HG02571 (cell line): Measurements from ENCODE around the gene PSIP1.
A peak's percentile ranks its signal among the peaks of the same experiment; 100 is the strongest.
"Not testable (repeated sequence)": the region's sequence is repeated elsewhere in the genome, so short reads cannot be mapped to it uniquely, and the experiment has no call there.

Source experiments
- ATAC-seq: cut with Tn5 transposase; IDR thresholded peaks from one replicate; pipeline ENCODE4 v1.9.1; 2021; ENCODE audit warnings: mild to moderate bottlenecking, moderate library complexity; ENCODE audit not compliant: unreplicated experiment

The PSIP1 gene

DNA sequence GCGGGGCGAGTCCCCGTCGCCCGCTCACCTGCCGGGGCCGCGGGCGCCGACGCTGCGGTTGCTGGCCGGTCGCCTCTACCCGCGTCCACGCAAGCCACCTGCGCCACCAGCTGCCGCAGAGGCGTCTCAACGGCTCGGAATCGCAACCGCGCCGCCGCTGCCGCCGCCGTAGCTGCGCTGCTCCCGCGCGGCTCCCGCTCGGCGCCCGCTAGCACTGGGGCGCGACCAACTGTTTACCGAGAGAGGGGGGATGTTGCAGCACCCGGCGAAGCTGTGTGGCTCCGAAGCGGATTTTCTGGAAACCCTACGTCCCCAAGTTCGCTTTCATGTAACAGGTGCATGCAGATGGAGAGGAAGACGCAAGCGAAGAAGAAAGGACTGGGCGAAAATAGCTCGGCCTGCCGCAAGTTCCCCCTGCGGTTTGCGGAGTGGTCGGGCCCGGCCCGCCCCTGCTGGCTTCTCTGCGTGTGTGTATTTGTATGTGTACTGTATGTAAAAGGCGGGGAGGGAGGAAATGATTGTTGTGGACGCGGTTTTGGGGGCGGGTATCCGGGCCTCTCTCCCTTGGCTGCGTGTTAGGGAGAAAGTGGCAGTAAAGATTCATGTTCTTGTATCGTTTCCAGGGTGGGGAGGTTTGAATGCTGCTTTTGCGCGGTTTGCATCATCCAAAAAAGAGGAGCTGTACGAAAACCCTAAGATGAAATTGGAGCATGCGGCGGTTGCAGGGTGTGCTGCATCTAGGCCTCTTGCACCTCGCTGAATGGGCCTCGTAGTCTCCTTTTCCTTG is at the start of gene PSIP1:
Gene PSIP1 (minus strand): TSS at position 182 of the 787 bp plus-strand sequence. CDS start 782 bp downstream, outside the sequence.
- ATAC-seq, result peak; percentile 76

DNA sequence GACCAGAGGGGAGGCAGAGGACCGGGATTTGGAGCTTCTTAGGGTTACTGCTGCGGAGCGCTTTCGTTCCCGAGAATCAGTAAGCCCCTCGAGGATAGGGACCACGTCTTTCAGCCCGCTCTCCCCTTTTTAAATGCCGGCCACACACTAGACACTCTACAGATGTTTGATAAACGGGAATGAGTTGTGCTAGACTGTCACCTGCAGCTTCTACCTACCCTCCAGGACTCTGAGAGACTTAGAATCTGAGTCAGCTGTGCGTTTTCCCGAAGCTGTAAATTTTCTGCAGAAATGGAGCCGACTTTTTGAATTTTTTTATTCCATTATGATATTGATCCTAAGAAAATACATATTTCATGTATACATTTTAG is 42.7 kb upstream of the PSIP1 start:
- peak; percentile 13 for ATAC-seq

DNA sequence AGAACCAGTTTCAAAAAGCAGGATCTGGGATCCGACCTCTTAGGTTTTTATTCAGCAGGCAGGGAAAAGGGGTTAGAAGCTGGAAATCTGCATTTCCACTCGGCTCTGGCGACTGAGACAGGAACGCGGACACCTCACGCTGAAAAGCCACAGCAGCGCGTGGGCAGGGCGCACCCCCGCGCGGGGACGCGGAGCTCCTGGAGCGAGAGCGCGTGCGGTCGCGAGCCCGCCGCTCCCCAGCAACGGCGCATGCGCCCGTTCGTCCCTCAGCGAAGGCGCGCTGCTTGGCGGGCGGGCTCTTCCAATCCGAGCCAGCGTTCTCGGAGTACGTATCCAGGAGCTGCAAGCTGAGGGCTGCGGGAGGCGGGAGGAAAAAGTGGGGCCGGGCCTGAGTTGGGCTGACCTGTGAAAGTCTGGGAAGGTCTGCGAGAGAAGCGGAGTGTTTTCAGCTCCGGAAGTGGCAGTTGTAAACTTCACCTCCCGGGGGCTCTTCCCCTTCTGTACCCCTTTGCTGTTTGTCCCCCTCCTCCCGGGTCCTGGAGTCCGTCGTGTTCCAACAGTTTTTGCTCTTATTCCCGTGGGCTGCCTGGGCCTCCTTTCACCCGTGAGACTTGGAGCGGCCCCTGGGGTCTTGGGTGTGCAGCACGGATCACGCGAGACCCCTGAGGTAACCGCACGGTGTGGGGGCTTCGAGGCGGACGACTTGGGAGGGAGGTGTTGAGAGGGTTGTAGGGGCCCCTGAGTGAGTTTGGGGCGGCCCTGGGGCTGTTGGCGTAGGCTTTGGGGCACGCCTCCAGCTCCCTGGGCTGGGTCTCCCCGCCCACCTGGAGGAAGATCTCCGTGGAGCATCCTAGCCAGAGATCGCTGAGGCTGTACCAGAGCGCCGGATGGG is 42.1 kb upstream of the PSIP1 start, which contains the start of gene CCDC171:
Gene CCDC171 (plus strand): TSS at position 408 of the 892 bp plus-strand sequence. CDS start 11,046 bp downstream, outside the sequence.
- ATAC-seq, result peak; percentile 82

DNA sequence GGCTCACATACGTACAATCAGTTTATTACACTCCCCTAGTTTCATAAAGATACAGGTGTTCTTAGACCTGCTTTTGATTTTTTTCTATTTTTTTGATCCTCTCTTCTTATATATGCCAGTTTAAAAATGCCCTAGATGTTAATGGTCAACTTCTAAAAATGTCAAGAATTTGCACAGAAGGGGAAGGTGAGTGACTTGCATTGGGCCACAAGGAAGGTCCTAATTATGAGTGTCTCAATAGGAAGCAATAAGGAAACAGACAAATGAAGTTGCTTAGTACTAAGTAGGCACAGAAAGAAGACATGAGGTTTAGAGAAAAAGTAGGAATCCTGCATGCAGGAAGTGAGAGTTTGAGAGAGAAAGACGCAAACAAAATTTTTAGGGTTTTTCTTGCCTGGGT is 38.8 kb upstream of the PSIP1 start:
- no peak for ATAC-seq

DNA sequence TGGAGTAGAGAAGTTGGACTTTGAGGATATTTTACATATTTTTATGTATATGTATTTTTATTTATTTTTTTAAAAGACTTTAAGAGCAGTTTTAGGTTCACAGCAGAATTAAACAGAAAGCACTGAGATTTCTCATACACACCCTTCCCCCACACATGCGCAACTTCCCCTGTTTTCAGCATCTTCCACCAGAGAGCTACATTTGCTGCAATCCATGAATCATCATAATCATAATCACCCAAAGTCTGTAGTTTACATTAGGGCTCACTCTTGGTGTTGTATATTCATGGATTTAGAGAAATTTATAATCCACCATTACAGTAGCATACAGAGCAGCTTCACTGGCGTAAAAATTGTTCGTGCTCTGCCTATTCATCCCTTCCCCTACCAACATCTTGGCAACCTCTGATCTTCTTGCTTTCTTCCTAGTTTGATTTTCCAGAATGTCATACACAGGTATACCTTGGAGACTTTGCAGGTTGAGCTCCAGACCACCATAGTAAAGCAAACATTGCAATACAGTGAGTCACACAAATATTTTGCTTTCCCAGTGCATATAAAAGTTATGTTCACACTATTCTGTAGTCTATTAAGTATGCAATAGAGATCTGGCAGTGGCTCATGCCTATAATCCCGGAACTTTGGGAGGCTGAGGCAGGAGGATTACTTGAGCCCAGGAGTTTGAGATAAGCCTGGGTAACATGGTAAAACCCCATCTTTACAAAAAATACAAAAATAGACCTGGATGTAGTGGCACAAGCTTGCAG is 32.5 kb upstream of the PSIP1 start:
- no peak for ATAC-seq

DNA sequence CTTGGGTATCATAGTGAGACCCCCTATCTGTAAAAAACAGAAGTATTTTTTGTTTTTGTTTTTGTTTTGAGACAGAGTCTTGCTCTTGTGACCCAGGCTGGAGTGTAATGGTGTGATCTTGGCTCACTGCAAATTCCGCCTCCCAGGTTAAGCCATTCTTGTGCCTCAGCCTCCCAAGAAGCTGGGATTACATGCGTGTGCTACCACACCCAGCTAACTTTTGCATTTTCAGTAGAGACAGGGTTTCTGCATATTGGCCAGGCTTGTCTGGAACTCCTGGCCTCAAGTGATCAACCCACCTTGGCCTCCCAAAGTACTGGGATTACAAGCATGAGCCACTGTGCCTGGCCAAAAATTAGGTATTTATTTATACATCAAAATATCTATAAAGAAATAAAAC is 31.9 kb upstream of the PSIP1 start:
- no peak for ATAC-seq

DNA sequence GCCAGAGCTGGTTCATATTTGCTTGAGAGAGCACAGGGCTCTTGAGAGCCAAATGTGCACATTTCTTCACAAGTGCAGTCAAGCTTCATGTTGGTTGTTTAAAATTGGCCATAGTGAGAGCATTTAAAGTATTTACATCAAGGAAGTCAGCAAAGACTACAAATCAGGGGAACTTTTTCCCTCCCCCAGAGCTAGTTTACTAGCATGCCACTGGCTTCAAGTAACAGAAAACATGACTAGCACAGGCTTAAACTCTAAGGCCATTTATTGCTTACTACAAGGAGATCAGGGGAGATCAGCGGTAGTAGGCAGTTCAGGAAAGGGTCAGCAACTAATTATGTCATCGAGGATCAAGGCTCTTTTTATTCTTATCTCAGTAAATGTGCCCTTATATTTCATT is 31.1 kb upstream of the PSIP1 start:
- no peak for ATAC-seq

DNA sequence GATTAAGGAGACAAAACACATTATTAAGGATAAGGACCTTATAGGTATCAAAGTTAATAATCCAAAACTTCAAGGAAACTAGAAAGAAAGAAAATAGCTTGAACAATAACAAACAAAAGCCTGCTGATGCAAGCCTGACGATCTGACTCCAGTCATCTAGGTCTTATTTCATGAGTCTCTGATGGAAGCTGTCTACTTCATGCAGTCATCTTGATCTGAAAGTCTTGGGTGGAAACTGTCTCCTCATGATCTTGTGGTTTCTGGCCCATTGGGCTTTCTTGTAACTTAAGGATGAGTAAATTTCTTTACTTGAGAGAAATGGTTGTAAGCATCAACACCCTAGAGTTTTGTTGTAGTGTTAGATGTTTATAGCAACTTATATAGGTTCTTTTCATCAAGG is 20.6 kb upstream of the PSIP1 start:
- no peak for ATAC-seq

DNA sequence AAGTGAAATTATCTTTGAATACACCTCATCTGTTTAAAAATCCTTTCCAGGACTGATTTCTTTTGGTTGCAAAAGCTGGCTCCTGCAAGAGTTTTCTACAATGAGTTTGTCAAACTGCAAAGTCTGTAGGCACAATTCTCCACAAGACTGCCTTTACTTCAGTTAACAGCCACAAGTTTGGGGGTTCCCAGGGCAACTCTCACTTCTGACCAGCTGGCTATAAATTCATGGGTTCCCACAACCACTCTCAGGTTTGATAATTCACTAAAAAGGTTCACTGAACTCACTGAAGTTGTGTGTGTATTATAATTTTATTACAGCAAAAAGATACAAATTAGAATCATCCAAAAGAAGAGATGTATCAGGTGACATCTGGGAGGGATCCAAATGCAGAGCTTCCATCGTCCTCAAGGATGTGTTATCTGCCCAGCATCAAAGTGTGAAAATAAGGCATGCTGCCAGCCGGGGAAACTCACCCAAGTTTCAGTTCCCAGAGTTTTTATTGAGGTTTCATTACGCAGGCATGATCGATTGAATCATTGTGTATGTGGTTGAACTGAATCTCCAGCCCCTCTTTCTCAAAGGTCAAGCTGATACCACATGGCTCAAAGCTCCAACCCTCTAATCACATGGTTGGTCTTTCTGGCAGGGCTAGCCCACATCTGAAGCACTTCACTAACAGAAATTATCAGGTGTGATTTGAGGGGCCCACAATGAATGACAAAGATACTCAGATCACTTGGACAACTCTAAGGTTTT is 19.0 kb upstream of the PSIP1 start:
- ATAC-seq, result peak; percentile 87

DNA sequence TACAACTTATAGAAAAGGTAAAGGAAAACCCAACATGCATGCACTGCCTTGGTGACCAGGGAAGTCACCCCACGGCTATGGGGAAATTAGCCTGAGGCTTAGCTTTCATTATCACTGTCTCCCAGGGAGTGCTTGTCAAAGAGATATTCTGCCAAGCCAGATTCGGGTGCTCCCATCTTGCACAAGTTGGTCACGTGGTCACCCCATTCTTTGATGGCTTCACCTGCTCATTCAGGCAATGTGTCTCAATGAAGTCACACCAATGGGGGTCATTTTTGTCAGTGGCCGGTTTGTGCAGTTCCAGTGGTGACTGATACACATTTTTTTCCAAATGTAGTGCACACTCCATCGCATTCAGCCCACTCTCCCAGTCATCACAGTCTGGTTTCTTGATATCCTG is 16.3 kb upstream of the PSIP1 start:
- ATAC-seq, result not testable (repeated sequence)

DNA sequence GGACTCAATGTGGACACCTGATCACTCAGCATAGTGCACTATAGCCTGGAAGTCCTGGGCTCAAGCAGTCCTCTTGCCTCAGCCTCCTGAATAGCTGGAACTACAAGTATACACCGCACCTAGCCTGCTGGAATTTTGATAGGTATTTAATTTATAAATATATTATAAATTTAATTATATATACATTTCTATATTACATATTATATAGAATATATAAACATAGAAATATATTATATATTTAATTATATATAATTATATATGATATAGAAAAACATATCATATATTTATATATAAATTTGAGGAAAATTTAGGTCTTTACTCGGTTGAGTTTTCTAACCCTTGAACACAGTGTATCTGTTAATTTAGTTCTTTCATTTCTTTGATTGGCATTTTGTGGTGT is 15.2 kb upstream of the PSIP1 start:
- ATAC-seq, result no peak

DNA sequence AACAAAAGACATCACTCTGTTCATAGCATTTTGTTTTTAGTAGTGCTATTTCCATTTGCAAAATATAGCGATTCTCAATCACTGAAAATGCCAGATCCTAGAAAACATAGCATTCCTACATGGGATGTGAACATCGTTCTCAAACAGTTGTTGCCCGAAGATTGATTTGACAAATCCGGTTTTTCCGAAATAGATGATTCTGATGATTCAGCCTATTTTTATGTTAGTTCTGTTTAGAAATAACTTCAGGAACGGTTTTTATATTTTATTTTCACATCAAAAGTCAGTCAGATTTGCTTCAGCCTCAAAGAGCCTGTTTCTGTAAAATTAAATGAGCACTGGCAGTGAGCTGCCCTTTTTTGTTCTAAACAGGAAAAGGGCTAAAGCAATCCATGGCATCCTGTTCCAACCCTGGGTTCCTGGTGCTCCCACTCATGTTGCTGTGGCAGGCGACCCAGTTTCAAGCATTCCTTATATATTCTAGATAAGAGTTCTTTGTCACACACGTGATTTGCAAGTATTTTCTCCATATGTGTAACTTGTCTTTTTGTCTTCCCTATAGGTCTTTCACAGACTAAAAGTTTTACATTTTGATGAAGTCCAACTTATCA is 14.2 kb upstream of the PSIP1 start:
- ATAC-seq, result no peak

DNA sequence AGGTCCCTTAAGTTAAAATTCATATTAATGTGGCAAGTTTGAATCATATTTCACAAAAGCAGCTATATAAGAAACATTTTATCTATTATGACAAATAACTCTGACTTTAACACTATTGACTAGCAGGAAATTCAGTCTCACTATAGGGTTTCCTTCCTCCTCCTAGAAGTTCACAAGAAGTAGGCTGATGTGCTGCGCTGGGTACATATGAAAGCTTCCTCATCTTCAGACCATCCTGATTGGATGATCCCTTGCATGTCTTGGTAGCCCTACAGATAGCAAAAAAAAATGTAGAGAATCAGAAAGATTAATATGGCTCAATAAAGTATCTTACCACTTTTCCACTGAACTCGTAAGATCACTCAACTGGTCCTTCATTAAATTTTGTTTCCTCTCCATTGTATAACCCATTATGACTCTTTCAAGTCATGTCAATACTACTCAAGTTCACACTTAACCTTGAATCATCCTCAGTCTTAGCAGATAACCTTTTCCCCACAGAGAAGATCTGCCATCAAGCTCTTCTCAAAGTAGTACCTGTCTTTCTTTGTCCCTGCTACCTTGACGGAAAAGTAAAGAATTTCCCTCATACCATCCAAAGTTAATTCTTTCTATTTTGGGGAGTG is 11.5 kb upstream of the PSIP1 start:
- ATAC-seq, result no peak

DNA sequence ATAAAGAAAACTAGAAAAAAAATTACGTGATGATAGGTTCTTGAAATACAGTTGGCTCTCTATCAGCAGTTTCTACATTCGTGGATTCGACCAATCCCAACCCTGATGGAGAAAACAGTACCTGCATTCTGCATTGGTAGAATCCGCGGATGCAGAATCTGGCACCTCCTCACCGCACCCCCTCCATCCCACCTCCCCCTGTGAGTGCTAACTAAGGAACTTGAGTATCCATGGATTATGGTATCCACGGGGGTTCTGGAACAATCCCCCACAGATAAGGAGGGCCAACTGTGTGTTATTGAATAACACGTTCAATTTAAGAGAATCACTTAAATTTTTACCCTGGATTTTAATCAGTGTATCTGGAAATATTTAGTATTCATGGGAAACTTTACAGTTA is 10.5 kb upstream of the PSIP1 start:
- no peak for ATAC-seq

DNA sequence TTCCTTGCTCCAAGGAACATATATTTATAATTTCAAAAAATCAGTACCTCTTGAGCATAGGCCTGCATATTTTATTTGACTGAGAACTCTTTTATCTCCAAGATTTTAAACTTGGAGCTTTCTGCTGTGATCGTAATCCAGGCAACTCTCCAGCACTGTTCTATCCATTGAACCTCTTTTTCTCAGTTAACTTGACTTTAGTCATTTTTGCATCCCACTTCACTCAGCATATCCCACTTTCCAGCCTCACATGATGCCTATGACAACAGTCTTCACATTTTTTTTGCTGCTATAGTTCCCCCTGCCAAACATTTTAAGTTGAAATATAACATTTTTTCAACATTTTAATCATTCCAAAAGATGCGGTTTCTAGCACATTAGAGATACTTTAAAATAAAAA is 9.1 kb upstream of the PSIP1 start:
- ATAC-seq, result no peak

DNA sequence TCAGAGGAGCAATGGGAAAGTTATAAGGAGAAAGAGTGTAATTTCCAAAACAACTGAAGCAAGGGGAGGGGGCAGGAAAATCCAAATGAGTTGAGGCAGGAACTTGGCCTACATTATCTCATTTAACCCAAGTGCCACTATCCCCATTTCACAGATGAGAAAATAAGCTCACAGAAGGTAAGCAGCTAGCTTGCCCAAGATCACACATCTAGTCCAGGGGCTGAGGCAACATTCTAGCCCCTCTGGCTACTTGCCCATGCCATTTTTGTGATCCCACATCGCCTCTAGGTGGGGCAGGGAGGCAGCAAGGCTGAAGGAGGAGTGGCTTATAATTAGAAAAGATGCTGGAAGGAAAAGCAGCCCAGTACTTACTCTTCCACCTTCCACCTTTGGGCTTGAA is 2.6 kb upstream of the PSIP1 start:
- no peak for ATAC-seq

DNA sequence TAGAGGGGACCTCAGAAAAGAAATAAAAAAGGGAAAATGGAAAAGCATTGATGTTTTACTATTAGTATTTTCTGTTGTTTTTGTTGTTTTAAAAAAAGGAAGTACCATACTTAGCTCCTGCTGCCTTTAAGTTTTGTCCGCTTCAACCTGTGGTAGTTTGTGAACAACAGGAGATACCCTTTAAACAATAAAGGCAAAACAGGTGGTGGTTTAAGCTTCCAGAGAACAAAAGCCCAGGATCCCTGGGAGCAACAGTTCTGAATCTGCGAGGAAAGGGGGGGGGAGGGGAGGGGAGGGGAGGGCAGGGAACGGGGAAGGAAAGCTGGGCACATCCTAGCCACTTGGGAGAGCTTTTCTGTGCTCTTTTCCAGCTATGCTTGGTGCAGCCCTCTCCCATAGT is 2.1 kb upstream of the PSIP1 start:
- ATAC-seq, result no peak

DNA sequence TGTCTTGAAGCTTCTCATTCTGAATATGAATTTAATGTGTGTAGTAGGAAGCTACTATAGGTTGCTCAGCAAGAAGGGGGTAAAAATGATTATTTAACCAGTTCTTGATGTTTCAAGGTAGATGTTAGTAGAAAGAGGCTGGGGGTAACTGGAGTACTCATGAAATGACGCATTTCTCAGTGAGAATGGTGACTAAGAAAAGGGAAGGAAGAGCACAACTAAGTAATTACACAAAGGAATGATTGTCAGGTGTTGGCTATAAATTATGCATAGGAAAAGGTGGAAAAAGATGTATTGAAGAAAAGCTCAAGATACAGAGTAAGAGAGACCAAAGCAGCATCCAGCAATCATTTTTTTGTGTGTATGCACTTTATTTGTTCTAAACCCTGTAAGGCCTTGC is 1.4 kb upstream of the PSIP1 start:
- no peak for ATAC-seq

DNA sequence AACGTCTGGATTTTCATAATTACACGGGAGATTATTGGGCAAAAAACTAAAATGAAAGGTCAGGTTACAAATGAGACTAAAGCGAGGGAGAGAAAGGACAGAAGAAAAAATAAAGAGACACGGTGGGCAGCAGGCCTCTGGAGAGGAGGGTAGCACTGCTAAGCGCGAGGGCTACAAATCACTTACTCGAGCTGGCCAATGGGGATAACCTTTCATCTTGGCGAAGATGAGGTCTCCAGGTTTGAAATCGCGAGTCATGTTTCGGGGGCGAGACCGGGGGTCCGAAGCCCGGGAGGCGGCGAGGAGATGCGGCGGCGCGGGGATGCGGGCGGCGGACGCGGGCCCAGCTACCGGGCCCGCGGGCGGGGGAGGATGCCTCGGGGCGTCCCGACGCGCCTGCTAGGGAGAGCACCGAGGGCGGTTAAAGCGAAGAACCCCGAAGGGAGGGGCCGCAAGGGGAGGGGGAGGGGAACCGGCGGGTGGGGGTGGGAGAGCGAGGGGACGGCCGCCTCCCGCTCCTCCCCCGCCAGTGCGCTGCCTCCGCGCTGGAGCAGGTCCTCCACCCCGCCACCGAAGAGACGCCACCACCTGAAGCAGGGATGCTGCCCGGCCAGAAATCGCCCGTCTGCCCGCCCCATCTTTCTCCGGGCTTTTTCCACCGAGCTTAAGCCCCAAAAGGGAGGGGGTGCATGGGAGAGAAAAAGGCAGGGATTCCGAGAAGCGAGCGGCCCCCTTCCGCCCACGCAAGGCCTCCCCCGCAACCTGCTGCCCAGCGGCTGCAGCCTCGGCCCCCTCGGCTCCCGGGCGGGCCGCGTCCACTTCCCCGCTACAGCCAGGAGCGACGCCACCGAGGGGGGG is 610 bp downstream of the PSIP1 start:
- ATAC-seq, result peak; percentile 50
